NCI-H69 (cell line): ENCODE data around the gene RPA3.

Source experiments
- DNase-seq: peaks from one replicate; lab custom pipeline; 2025; lab: John Stamatoyannopoulos, UW

Gene RPA3

DNA sequence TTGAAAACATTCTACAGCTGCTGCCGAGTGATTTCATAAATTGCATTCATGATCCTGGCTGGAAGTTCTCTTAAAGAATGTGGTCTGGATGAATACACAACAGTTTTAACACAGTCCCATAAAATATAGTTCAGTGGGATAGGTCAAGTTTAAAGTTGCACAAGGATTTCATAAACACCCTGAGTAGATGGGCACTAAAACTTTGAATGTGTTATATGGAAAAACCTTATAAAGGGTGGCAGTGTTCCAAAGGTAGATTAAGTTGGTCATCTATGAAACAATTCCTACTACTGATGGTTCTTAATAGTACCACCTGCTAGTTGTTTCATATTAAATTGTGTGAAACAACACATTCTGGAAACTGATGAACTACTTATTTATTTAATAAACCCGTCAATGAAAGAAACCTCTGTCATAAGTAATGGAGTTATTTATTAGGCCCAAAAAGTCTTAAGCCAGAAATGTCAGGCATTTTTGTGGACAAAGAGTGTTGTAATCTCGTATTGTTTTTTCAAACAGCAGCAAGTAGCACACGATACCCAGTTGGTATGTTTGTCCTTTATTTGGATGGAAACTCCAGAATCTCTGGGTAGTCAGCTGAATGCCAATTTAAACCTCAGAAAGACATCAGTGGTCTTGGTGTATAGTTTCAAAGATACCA lies 14.3 kb upstream of the RPA3 start:
- no peak for DNase-seq

DNA sequence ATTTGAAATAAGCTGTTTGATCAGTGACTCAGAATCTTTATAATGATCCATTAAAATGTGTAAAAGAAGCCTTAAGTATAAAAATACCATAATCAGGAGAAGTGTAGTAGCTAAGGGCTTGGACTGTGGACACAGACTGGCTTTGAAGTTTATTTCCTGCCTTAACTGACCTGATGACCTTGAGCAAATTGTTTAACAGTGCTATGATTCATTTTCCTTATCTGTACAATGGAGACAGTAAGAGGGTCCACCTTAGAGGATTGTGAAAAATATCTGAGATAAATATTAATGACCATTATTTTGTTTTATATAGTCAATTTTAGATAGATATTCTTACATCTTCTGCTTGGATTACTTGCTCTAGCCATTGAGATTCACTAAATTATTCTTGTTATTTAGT lies 13.3 kb upstream of the RPA3 start:
- no peak for DNase-seq

DNA sequence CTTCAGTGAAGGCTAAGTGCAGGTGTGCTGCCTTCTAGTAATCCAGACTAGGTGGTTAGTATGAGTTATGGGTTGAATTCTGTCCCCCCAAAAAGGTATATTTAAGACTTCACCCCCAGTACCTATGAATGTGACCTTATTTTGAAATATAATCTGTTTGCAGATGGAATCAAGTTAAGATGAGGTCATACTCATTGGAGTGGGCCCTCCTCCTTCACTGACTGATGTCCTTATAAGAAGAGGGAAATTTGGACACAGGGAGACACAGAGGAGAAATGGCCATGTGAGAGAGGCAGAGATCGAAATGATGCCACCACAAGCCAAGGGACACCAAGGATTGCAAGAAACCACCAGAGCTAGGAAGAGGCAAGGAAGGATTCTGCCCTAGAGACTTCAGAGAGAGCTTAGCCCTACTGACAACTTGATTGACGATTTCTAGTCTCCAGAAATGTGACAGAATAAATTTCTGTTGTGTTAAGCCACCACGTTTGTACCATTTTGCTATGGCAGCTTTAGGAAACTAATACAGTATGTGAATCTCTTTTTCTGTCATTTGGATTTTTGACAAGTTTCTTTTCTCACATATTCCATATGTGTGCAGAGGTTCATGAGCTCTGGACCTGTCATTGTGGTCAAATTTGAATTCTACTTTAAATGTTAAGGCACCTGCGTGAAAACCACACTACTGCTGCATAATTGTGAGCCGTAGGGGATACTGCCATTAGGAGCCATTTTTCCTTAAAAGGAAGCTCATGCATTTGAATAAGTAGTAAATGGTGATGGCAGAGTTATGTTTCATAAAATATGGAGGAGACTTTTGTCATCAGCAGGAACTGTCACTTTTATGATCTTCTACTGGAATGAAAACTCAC lies 2.6 kb upstream of the RPA3 start:
- DNase-seq: peak; percentile 72

DNA sequence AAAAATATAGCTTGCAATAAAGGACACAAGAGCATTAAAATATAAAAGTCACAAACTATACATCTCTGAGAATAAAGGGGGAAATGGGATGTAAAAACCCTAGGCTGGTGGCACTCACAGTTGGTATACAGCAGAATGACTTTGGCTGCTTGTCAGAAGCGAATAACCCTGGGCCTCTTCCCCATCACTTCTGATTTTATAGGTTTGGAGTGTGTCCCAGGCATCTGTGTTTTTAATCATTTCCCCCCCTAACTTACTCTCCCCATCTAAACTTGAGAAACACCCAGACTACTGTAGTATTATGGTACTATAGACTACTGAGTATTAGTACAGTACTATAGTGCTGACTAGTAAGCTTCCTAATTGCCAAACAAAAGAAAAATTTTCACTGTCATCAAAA lies 1.8 kb upstream of the RPA3 start:
- peak; percentile 84 for DNase-seq

DNA sequence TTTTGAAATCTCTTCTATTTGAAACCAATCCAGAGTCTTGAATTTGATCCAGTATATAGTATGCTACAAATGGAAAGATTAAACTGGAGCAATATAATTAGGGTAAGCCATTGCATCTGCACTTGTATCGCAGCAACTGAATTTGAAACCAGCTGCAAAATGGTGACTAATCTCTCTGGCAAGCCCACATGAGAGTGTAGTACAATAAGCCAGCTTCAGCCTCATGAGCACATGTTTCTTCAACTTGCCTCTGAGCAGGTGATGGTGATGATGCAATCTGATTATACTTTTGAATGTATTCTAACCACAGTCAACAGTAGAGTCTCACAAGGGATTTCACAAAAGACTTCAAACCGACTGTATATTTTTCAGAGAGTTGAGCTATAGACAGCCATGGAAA lies 829 bp upstream of the RPA3 start:
- DNase-seq: peak; percentile 98

DNA sequence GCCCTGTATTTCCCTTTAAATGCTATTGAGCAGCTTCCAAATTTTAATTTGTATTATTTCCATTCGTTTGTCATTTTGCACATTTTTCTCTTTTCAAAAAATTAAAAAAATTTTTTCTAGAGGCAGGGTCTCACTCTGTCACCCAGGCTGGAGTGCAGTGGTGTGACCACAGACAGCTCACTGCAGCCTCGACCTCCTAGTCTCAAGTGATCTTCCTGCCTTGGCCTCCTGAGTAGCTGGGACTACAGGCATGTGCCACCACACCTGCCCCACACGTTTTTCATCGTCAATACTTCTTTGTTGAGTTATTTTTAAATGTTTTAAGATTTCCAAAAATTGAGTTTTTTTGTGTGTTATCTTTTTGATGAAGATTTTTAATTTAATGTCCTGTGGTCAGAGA lies 4.7 kb downstream of the RPA3 start:
- DNase-seq: no peak

DNA sequence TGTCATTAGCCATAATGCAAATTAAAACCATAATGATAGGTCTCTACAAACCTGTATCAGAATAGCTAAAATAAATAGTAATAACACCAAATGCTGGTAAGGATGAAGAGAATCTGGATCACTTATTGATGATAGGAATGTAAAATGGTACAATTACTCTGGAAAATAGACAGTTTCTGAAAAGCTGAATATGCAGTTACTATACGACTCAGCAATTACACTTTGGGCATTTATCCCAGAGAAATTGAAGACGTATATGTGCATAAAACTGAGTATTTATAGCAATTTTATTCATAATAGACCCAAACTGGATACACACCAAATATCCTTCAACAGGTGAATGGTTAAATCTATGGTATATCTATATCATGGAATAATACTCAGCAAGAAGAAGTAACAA lies 7.9 kb downstream of the RPA3 start:
- DNase-seq: no peak

DNA sequence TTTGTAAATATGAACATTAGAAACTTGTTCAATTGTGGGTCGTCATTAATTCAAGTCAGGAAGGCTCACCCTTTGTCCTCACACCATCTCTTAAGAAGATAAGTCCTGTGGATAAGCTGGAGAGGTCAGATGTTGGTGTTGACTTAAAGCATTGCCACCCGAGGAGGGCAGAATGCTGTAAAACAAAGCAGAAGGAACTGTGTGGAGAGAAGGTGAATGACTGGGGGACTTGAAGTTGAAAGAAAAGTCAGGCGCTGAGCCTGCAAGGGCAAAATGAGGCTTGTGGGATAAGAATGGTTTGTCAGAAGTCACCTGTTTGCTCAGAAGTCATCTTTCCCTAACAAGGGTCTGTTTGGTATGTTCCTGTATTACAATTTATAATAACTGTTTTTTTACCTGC lies 9.1 kb downstream of the RPA3 start:
- DNase-seq: peak; percentile 96

DNA sequence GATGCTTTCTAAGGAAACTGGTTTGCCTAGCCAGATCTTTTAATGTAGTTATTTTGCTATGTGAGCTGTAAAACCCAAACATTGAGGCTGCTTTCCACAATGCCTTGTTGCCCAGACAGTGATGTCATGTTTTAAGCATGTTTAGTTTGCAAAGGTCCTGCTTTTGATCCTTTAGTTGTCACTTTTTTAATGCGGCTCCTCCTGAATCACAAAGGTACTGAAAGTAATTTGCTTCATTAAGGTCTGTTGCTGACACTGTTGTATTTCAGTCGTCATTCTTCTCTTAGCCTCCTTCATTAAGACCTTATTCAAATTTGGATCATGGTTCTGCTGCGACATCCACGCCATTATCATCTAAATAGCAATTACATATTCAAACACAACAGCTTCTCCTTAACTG lies 10.6 kb downstream of the RPA3 start:
- peak; percentile 93 for DNase-seq

DNA sequence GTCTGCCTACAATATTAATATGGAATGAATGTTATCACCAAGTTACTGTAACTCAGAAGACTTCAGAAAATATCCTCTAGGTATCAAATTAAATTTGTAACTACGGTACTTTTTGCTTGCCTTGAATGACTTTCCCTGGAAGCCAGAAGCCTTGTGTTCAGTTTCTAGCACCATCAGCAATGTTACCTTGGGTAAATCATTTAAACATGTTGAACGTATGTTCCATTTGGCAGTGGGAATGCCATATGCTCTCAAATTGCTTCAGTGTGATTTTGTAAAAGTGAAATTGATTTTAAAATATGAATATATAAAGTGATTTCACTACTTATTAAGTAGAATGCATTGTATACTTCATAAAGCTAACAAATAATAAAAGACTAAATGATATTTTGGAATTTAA lies 11.2 kb downstream of the RPA3 start:
- peak; percentile 72 for DNase-seq

DNA sequence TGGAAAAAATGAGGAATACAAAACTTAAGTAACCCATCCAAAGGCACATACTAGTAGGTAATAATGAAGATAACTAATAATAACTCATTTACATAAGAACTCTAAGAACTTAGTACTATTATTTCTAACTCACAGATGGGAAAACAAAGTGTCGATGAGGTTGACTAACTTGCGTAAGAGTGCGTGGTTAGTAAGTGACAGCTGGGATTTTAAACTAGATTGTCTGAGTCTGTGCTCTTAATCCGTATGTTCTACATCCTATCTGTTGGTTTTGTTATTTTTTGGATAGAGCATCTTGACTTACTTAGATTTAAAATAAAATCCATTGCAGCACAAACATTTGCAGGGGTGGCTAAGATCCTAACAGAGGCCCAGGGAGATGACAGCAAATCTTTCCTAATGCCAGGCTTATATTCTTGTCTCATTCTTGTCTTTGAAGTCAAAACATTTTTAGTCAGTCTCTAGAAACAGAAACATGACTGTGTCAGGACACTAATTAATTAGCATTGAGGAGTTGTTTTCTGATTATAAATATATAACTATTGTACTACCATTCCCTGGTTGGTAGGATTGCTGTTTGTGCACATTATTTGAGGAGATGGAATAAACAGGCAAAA lies 11.7 kb downstream of the RPA3 start:
- no peak for DNase-seq

DNA sequence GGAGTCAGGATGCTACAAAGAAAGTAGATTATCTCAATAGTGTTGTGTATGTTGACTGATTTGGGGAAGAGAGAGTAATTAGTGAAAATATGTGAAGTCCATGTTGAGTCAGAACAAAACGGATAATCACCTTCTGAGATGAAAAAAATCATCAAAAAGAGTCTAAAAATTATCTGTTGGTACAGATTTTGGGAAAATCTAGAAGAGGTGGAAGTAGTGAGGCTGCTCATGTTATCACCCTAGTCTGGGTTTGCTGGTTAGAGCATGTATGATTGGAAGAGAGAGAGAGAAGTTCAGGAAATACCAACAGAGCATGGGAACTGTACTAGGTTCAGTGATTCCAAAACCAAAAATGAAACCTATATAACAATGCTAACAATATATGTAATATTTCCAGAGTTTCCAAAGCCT lies 12.3 kb downstream of the RPA3 start:
- DNase-seq: peak; percentile 29

DNA sequence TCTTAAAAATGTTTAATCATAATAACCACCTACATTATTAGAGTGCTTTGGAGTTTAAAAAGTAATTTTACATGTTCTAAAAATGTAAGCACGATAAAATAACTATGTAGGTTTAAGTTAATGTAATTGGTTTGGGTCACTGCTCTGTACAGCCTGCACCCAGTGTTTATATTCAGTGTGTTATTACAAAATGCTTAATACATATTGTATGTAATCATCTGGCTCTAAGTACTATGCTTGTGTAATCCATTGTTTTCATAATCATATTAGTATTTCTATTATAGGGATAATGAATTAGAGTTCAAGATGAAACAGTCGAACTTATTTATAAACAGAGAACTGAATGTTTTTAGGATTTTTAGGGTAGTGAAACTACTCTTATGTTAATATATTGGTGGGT lies 13.1 kb downstream of the RPA3 start:
- DNase-seq: no peak

DNA sequence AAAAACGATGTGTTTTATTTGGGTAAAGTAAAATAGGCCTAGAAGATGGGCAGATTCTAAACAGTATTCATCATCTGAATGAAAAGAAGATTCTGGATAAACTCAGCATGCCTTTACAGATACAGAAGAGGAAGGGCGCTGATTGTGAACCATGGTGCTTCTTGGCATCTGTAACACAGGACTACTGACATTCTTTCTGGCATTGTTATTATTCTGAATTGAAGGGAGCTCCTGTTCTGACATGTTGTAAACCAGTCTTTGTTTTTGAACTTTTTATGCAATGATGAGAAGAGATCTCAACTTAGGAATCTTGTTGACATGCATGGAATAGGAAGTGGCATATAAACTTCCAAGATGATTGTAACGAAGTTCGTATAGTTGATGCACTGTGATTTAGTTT lies 13.5 kb downstream of the RPA3 start:
- no peak for DNase-seq

DNA sequence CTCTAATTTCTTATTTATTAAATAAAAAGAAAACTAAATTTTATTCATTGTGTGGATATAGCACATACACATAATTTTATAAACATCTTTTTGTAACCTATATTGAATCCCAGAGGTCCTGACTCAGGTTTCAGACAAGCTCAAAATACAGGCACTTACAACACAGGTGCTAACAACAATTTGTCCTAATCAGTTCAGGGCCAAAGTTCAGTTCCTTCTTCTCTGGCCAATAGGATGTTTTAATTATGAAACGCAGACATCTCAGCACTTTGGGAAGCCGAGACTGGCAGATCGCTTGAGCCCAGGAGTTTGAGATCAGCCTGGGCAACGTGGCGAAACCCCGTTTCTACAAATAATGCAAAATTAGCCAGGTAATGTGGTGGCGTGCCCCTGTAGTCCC lies 15.0 kb downstream of the RPA3 start:
- DNase-seq: peak; percentile 26

DNA sequence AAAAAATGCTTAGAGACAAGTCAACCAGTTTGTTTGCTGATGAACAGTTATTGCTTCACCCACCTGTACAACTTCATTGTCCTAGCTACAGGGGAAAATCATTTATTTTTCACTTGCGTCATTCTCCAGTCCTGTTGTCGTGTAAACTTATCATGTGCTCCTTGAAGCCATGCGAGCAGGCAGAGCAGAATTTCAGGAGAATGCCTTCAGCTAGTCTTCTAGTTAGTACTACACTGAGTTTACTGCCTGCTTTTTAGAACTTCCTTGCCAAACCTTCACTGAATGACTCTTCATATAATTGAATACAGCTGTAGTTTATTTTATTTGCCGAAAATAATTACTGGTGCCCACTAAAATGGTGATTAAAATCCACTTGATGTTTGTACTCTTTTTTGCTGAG lies 15.6 kb downstream of the RPA3 start:
- DNase-seq: peak; percentile 56

DNA sequence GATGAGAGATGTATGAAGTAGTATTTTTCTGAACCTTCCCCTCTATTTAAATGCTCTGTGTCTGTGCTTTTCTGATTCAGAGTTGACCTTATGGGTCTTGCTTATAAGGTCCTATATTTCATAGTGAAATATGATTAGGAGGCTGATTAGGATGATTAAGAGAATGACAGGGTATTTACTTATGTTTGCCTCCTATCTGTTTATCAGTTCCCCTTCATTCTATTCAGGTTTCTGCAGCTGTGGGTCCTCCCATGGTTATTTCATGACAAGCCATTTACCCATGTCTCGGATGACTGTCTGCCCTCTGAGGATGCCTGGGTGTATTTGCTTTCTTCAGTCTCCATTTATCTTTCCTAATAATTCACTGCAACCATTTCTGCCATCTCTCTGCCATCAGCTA lies 16.9 kb downstream of the RPA3 start:
- DNase-seq: peak; percentile 64

DNA sequence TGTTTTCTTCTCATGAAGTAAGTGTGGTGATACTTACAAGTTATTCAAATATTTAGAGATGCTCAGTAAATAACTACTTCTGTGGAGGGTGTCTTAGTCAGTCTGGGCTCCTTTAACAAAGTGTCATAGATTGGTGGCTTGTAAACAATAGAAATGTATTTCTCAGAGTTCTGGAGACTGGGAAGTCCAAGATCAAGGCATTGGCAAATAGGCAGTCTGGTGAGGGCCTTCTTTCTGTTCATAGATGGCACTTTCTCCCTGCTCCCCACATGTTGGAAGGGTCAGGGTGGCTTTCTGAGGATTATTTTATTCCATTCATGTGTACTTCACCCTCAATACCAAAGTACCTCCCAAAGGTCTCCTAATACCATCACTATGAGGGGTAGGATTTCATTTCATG lies 18.4 kb downstream of the RPA3 start:
- no peak for DNase-seq

DNA sequence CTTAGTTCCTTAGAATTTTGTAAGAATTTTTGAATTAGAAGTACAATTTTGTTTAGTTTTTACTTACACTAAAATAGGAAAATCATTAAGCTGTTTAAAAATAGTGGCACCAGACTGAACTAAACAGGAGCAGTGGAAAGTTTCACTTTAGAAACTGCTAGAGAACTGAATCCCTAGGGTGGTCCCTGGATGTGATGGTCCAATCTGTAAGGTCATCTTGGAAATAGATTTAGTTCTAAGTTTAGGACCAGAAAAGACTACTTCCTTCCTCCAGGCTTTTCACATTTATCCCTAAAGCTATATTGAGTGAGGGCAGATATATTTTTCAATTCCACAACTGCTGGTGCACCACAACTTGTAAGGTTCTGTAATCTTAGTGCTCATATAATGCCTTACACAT lies 19.0 kb downstream of the RPA3 start:
- DNase-seq: no peak

DNA sequence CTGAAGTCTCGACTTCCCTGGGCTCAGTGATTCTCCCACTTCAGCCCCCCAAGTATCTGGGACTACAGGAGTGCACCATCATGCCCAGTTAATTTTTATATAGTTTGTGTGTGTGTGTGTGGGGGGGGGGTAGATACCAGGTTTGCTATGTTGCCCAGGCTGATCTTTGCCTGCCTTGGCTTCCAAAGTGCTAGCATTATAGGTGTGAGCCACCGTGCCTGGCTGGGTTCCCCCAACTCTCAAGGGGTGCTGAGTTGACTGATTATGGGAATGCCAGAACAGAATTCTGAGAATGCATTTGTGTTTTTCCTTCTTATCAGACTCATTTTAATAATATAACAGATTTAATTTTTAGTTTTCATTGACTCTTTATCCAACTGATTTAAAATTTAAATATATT lies 19.5 kb downstream of the RPA3 start:
- no peak for DNase-seq

DNA sequence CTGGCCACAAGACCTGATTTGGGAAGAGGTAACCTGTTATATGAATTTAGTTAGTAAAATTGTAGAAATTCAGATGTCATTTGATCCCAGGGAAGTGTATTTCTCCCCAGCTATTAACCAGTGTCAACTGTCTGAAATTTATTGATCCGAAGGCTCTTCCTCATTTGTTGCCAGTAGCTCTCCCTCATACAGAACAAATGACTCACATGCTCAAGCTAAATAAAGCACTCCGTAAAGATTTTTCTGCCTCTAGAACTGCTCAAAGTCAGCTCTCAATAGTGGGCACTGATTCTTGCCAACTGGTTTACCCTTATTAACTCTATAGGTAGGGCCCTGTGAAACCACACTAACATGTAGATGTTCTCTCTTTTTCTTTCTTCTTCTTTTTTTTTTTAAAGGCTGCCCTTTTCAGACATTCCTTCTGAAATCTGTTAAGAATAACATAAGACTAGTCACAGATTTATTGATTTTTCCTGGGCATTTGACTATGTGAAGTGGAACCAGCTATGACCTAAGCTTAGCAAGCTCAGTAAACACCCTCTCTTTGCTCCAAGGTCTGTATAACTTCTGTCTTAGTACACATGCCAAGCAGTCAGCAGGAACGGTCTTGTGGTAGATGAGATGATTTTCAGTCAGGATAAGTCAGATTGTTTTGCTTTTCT lies 21.8 kb downstream of the RPA3 start:
- DNase-seq: peak; percentile 30

DNA sequence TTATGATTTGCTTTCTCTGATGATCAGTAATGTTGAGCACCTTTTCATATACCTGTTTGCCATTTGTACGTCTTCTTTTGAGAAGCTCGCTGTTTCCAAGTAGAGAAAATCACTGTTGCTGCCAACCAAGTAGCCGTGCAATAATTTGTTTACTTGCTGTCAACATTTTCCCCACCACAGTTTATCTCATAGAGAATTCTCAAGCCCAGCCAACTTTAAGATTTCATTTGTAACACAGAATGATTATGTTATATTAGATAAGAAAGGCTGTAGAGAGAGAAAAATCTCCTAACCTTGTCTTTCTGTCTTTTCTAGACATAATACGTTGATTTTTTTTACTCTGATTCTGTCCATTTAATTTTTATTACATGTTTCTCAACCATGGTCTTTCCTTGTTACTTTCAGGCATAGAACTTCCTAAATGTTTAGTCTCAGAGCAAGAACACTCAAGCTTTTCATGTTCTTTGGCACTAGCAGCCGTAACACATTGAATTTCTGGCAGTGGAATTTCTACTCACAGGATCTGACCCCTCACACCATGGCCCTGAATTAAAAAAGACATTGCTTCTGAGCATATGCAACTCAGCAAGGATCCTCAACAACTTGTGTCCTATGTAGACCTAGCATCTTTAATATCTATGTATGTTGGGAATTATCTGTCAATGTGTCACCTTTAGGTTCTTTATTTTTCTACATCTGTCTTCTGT lies 23.1 kb downstream of the RPA3 start:
- DNase-seq: no peak
